Measurements from ENCODE around the gene GREB1L.

GRCh38 chr18:21387886-21388285, 145.9 kb downstream of the GREB1L start:
- TF ChIP-seq YY1 (IDR thresholded peaks at IDR 0.05; ENCODE audit: low read depth): no peak
- no peak for TF ChIP-seq POLR2AphosphoS5 (IDR thresholded peaks at IDR 0.05; ENCODE audit: low read depth, low read length)

All from SK-N-SH (cell line).